Sigmoid colon (tissue), 7 donors: ENCODE measurements around the gene TERF2IP. TPM values are rescaled to one million over a fixed set of nuclear protein-coding genes. Genes with fewer than 3 reads are reported as not detected.

Experiments
- DNase-seq: peaks from one replicate; pipeline ENCODE4 v3.0.0-alpha.2; 2019
- H3K27ac ChIP-seq, 4 donors: fragments of 200-600 bp; sonication (generic); one replicate each; pipeline ENCODE4 v1.5.1; 2016 to 2019; ENCODE audit warnings: mild to moderate bottlenecking in 1 of 4
- H3K27me3 ChIP-seq, 3 donors: fragments of 200-600 bp; sonication (generic); one replicate each; pipeline ENCODE4 v1.5.1; 2019; ENCODE audit warnings: mild to moderate bottlenecking in 1 of 3
- H3K36me3 ChIP-seq, 4 donors: fragments of 200-600 bp; sonication (generic); one replicate each; pipeline ENCODE4 v1.5.1; 2016 to 2019
- H3K4me1 ChIP-seq, 4 donors: fragments of 200-600 bp; sonication (generic); one replicate each; pipeline ENCODE4 v1.5.1; 2017 to 2019
- H3K4me3 ChIP-seq, 4 donors: fragments of 200-600 bp; sonication (generic); one replicate each; pipeline ENCODE4 v1.5.1; 2017 to 2019; ENCODE audit warnings: mild to moderate bottlenecking in 2 of 4, moderate library complexity in 1 of 4
- H3K9me3 ChIP-seq, 4 donors: fragments of 200-600 bp in 3 of 4; sonication (generic) in 3 of 4; one replicate each; pipeline versions ENCODE4 v1.5.1 to v1.6.1; 2013 to 2019
- CTCF ChIP-seq, 4 experiments: fragments of 450-650 bp in 3 of 4; fragments of 200-600 bp in 1 of 4; IDR thresholded peaks; one replicate each; pipeline ENCODE4 v1.5.1; 2016 to 2019; ENCODE audit warnings: antibody characterized with exemption in 4 of 4, mild to moderate bottlenecking in 3 of 4, moderate library complexity in 2 of 4
- EP300 ChIP-seq, 4 donors: sonication (generic); formaldehyde crosslinking; IDR thresholded peaks; one replicate each; pipeline ENCODE4 v1.6.1; 2017; ENCODE audit warnings: antibody characterized with exemption in 4 of 4
- POLR2A ChIP-seq, 2 donors: fragments of 450-650 bp; IDR thresholded peaks; one replicate each; pipeline ENCODE4 v1.6.1; 2016; ENCODE audit warnings: antibody characterized with exemption in 2 of 2, mild to moderate bottlenecking in 2 of 2, moderate library complexity in 2 of 2
- POLR2AphosphoS5 ChIP-seq, 4 donors: sonication (generic); formaldehyde crosslinking; IDR thresholded peaks; one replicate each; pipeline ENCODE4 v1.6.1; 2017; ENCODE audit warnings: antibody characterized with exemption in 4 of 4
- WGBS, 2 donors: extraction: QIAGEN DNeasy Blood & Tissue Kit; methylation state at CpG; one replicate each; pipeline ENCODE4 v1.1.7; 2013; 5-methylcytosine and 5-hydroxymethylcytosine counted together
- intact Hi-C: fragments of 100-400 bp; cut with DNase I; formaldehyde crosslinking; loops from one replicate; pipeline ENCODE4 v1.15.1; 2023
- polyA plus RNA-seq, 3 donors: library from polyadenylated mRNA; stranded (reverse); fragments of 200-250 nt; gene quantifications; one replicate each; pipeline ENCODE4 v1.2.3, GENCODE V29; 2013
- total RNA-seq, 4 donors: library from RNA; depleted of rRNA; stranded (reverse); fragments of >200 nt; gene quantifications; one replicate each; pipeline ENCODE4 v1.1.0, GENCODE V29; 2016
- donor health status: healthy with polysubstance abuse.
- donor health status: Bipolar disorder and iron deficiency.
- donor health status: healthy.

TERF2IP gene
- total and polyA plus RNA-seq, 7 donors, result 26.6 to 76.0 (median 49.0) TPM

GRCh38 chr16:75614066-75614897, 33.3 kb upstream of the TERF2IP start:
- Histone ChIP-seq H3K4me1 (no peaks in the 10 kb centered on the region), H3K27me3 (no peaks in the 10 kb centered on the region), H3K9me3 (no peaks in the 10 kb centered on the region), H3K4me3 (no peak overlapping the region), H3K27ac (no peak overlapping the region), H3K36me3 (peaks cover 20 to 96% (median 41%) of the 10 kb centered on the region in 4 donors)
- intact Hi-C loops, result no loop called here
- DNase-seq, result no peak
- TF ChIP-seq EP300 (IDR thresholded peaks at IDR 0.05) (no peak), POLR2A (IDR thresholded peaks at IDR 0.05) (no peak), POLR2AphosphoS5 (IDR thresholded peaks at IDR 0.05) (no peak), CTCF (IDR thresholded peaks at IDR 0.05) (no peak)
- WGBS, 2 donors, result 97 to 98% methylated on average over 4 of the region's 4 CpGs

- 96 to 97% methylated on average over 2 of the region's 2 CpGs for WGBS, 2 donors
- Histone ChIP-seq H3K4me1 (peaks cover 0 to under 1% (median 0%) of the 10 kb centered on the region in 4 donors), H3K9me3 (no peaks in the 10 kb centered on the region), H3K4me3 (no peak overlapping the region), H3K36me3 (peaks cover 17 to 96% (median 38%) of the 10 kb centered on the region in 4 donors), H3K27me3 (no peaks in the 10 kb centered on the region), H3K27ac (no peak overlapping the region)
- no peak for TF ChIP-seq POLR2AphosphoS5 (IDR thresholded peaks at IDR 0.05)
- TF ChIP-seq EP300 (IDR thresholded peaks at IDR 0.05), result no peak
- TF ChIP-seq CTCF (IDR thresholded peaks at IDR 0.05), result no peak
- no peak for DNase-seq
- intact Hi-C loops, result no loop called here
These were observed 32.0 kb upstream of the TERF2IP start for GRCh38 chr16:75615619-75616018.

- Histone ChIP-seq H3K4me3 (no peak overlapping the region), H3K27me3 (no peaks in the 10 kb centered on the region), H3K9me3 (no peaks in the 10 kb centered on the region), H3K4me1 (peaks cover 0 to 10% (median 2%) of the 10 kb centered on the region in 4 donors), H3K36me3 (peaks cover 15 to 87% (median 37%) of the 10 kb centered on the region in 4 donors), H3K27ac (no peak overlapping the region)
- TF ChIP-seq POLR2AphosphoS5 (IDR thresholded peaks at IDR 0.05) (no peak), CTCF (IDR thresholded peaks at IDR 0.05) (no peak), EP300 (IDR thresholded peaks at IDR 0.05) (no peak), POLR2A (IDR thresholded peaks at IDR 0.05) (no peak)
- 85 to 91% methylated on average over 4 of the region's 4 CpGs for WGBS, 2 donors
- intact Hi-C loops, result no loop called here
- DNase-seq, result no peak
These were observed 31.0 kb upstream of the TERF2IP start for GRCh38 chr16:75616521-75617010.

- DNase-seq, result no peak
- H3K27me3 ChIP-seq, result no peaks in the 10 kb centered on the region
- no peak overlapping the region for H3K4me3 ChIP-seq
- H3K9me3 ChIP-seq, result no peaks in the 10 kb centered on the region
- no peak overlapping the region for H3K27ac ChIP-seq
- 89 to 90% methylated on average over 3 of the region's 3 CpGs for WGBS, 2 donors
- TF ChIP-seq EP300 (IDR thresholded peaks at IDR 0.05) (no peak), POLR2A (IDR thresholded peaks at IDR 0.05) (no peak), CTCF (IDR thresholded peaks at IDR 0.05) (no peak), POLR2AphosphoS5 (IDR thresholded peaks at IDR 0.05) (no peak)
- peaks cover 0 to 16% (median 8%) of the 10 kb centered on the region in 4 donors for H3K4me1 ChIP-seq
- peaks cover 9 to 82% (median 34%) of the 10 kb centered on the region in 4 donors for H3K36me3 ChIP-seq
- intact Hi-C loops, result no loop called here
These were observed 30.5 kb upstream of the TERF2IP start for GRCh38 chr16:75617121-75617520.
